HCT116 (cell line): ENCODE data around the gene CAPN3.

Experiments
- EZH2 ChIP-seq: fragments of 200-600 bp; sonication (generic); IDR thresholded peaks from 2 replicates; pipeline ENCODE4 v1.6.1; 2017; ENCODE audit warnings: antibody characterized with exemption, mixed run types
- EZH2phosphoT487 ChIP-seq: fragments of 200-600 bp; IDR thresholded peaks from 2 replicates; pipeline ENCODE4 v1.6.1; 2018; ENCODE audit warnings: antibody characterized with exemption, borderline replicate concordance
- JUND ChIP-seq: IDR thresholded peaks from 2 replicates; pipeline ENCODE4 v1.6.1; 2012
- POLR2A ChIP-seq: IDR thresholded peaks from 2 replicates; pipeline ENCODE4 v1.7.0; 2011; ENCODE audit warnings: borderline replicate concordance; ENCODE audit not compliant: insufficient read depth, insufficient read length; ENCODE audit errors: extremely low read depth
- POLR2AphosphoS5 ChIP-seq: IDR thresholded peaks from 2 replicates; pipeline ENCODE4 v1.6.1; 2011; ENCODE audit warnings: mild to moderate bottlenecking, low read depth, low read length, moderate library complexity
- RAD21 ChIP-seq: IDR thresholded peaks from 2 replicates; pipeline ENCODE4 v1.6.1; 2012; ENCODE audit warnings: low read depth, mild to moderate bottlenecking
- SIN3A ChIP-seq: IDR thresholded peaks from 2 replicates; pipeline ENCODE4 v1.6.1; 2012; ENCODE audit warnings: low read depth
- SP1 ChIP-seq: IDR thresholded peaks from 2 replicates; pipeline ENCODE4 v1.6.1; 2012; ENCODE audit warnings: low read depth
- SRF ChIP-seq: IDR thresholded peaks from 2 replicates; pipeline ENCODE4 v1.6.1; 2012; ENCODE audit warnings: low read depth
- YY1 ChIP-seq: IDR thresholded peaks from 2 replicates; pipeline ENCODE4 v1.6.1; 2011; ENCODE audit warnings: low read length, low read depth, moderate library complexity, mild to moderate bottlenecking; ENCODE audit not compliant: insufficient replicate concordance; ENCODE audit errors: extremely low read depth
- ZNF274 ChIP-seq: fragments of 200-500 bp; sonication (Bioruptor generic); IDR thresholded peaks from 2 replicates; pipeline ENCODE4 v1.6.1; 2014; ENCODE audit warnings: mild to moderate bottlenecking, low read depth, low read length, inconsistent platforms
- TF ChIP-seq, protein P1 (sequence below), 3 experiments: fragments of 200-600 bp in 1 of 3; sonication (generic) in 1 of 3; IDR thresholded peaks in 2 of 3; conservative IDR thresholded peaks in 1 of 3; 2 replicates each; pipeline ENCODE4 v1.5.1; 2012 to 2017; ENCODE audit warnings: low read depth in 2 of 3, low read length in 2 of 3, antibody characterized with exemption in 1 of 3, borderline replicate concordance in 1 of 3, control low read depth in 1 of 3, mild to moderate bottlenecking in 1 of 3, mixed read lengths in 1 of 3, mixed run types in 1 of 3, moderate library complexity in 1 of 3; ENCODE audit not compliant: insufficient read depth in 1 of 3
- TF ChIP-seq, protein P2 (sequence below): IDR thresholded peaks from 2 replicates; pipeline ENCODE4 v1.6.1; 2012; ENCODE audit warnings: low read depth
- TF ChIP-seq, protein P3 (sequence below): IDR thresholded peaks from 2 replicates; pipeline ENCODE4 v1.6.1; 2012

DNA sequence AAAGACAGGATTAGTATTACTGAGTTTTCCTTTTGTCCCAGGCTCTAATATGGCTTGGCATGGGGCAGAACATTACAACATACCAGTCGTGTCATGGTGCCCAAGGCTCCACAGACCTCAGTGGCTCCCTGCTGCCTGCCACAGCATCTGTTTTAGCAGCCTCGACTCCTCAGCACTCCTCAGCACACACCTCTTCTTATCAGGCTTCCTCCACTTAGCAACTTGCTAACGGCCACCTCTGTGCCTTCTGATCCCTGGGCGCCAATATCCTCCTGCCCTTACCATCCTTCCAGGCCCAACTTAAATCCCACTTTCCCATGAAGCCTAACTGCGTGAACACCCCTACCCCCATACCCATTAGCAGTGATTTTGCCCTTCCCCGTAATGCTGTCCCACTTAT, 6.2 kb upstream of the CAPN3 start:
- TF ChIP-seq RAD21 (no peak), POLR2AphosphoS5 (no peak), POLR2A (no peak), YY1 (no peak), ZNF274 (no peak), EZH2phosphoT487 (no peak), EZH2 (no peak), SP1 (no peak), JUND (no peak), SIN3A (no peak), SRF (no peak)
- TF ChIP-seq, protein P1, sequence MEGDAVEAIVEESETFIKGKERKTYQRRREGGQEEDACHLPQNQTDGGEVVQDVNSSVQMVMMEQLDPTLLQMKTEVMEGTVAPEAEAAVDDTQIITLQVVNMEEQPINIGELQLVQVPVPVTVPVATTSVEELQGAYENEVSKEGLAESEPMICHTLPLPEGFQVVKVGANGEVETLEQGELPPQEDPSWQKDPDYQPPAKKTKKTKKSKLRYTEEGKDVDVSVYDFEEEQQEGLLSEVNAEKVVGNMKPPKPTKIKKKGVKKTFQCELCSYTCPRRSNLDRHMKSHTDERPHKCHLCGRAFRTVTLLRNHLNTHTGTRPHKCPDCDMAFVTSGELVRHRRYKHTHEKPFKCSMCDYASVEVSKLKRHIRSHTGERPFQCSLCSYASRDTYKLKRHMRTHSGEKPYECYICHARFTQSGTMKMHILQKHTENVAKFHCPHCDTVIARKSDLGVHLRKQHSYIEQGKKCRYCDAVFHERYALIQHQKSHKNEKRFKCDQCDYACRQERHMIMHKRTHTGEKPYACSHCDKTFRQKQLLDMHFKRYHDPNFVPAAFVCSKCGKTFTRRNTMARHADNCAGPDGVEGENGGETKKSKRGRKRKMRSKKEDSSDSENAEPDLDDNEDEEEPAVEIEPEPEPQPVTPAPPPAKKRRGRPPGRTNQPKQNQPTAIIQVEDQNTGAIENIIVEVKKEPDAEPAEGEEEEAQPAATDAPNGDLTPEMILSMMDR (IDR thresholded peaks at IDR 0.05 in 2 of 3, conservative IDR thresholded peaks at IDR 0.05 in 1 of 3; ENCODE audit: borderline replicate concordance in 1 of 3, insufficient read depth in 1 of 3, low read depth in 2 of 3, low read length in 2 of 3): no peak
- TF ChIP-seq, protein P2, sequence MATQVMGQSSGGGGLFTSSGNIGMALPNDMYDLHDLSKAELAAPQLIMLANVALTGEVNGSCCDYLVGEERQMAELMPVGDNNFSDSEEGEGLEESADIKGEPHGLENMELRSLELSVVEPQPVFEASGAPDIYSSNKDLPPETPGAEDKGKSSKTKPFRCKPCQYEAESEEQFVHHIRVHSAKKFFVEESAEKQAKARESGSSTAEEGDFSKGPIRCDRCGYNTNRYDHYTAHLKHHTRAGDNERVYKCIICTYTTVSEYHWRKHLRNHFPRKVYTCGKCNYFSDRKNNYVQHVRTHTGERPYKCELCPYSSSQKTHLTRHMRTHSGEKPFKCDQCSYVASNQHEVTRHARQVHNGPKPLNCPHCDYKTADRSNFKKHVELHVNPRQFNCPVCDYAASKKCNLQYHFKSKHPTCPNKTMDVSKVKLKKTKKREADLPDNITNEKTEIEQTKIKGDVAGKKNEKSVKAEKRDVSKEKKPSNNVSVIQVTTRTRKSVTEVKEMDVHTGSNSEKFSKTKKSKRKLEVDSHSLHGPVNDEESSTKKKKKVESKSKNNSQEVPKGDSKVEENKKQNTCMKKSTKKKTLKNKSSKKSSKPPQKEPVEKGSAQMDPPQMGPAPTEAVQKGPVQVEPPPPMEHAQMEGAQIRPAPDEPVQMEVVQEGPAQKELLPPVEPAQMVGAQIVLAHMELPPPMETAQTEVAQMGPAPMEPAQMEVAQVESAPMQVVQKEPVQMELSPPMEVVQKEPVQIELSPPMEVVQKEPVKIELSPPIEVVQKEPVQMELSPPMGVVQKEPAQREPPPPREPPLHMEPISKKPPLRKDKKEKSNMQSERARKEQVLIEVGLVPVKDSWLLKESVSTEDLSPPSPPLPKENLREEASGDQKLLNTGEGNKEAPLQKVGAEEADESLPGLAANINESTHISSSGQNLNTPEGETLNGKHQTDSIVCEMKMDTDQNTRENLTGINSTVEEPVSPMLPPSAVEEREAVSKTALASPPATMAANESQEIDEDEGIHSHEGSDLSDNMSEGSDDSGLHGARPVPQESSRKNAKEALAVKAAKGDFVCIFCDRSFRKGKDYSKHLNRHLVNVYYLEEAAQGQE: no peak
- TF ChIP-seq, protein P3, sequence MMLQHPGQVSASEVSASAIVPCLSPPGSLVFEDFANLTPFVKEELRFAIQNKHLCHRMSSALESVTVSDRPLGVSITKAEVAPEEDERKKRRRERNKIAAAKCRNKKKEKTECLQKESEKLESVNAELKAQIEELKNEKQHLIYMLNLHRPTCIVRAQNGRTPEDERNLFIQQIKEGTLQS: no peak
